ENCODE measurements around the gene TM7SF2.

Gene TM7SF2

DNA sequence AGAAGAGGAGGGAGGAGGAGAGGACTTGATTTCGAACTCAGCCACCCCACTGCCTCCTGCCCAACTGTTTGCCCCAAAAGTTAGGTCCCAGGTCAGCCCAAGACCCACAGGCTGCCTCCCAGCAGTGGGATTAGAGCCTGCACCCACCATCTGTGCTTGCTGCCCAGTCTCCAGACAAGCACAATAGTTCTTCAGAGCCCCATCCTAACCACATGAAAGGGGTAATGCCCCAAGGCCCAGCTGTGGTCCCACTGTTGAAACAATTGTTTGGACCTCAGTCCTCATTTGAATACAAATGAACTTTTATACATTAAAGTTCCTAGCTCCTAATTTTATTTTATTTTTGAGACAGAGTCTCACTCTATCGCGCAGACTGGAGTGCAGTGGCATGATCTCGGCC is 21.0 kb upstream of the TM7SF2 start:
- DNase-seq (ENCODE audit: low read depth), result no peak

DNA sequence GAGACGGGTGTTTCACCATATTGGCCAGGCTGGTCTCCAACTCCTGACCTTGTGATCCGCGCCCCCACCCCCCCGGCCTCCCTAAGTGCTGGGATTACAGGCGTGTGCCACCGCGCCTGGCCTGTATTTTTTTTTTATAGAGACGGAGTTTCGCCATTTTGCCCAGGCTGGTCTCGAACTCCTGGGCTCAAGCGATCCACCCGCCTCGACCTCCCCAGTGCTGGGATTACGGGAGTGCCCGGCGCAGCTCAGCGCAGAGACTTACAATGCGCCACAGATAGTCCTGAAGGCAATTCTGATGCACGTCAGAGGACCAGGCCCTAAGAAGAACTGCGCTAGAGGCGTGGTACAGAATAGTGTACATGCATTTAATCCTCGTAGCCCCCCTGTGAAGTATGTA is 16.2 kb upstream of the TM7SF2 start:
- DNase-seq (ENCODE audit: low read depth), result no peak

DNA sequence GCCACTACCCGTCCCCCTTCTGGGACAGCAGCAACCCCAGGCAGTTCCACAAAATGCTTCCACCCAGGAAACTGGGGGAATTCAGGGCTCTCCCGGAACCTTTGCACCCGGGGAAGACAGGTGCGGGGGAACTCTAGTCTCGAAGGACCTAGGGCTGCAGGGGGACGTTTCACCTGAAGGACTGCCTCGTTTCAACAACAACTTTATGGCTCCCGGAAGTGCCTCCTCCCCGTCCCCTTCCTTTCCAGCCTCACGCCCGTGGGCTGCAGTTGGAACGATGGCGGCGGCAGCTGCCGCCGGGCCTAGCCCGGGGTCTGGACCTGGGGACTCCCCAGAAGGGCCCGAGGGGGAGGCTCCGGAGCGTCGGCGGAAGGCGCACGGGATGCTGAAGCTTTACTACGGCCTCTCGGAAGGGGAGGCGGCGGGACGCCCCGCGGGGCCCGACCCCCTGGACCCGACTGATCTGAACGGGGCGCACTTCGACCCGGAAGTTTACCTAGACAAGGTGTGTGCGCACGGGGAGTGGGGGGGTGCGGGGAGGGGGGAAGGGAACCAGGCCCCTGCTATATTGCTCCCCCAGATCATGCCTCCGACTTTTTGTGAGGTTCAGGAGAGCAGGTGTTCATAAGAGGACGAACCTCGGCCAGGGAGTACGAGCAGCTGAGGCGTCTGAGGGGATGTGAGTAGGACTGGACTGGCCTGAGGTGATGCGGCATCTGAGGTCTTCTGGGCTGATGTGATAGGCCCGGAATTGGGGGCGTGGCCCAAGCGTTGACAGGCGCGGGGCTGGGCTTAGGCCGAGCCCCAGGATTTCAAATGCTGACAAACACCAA is 15.5 kb upstream of the TM7SF2 start, which contains the start of gene VPS51:
VPS51 (plus strand) TSS at position 241 of the 833 bp plus-strand sequence; CDS start at position 278, 37 bp downstream.
- DNase-seq (ENCODE audit: low read depth), result peak; percentile 78

DNA sequence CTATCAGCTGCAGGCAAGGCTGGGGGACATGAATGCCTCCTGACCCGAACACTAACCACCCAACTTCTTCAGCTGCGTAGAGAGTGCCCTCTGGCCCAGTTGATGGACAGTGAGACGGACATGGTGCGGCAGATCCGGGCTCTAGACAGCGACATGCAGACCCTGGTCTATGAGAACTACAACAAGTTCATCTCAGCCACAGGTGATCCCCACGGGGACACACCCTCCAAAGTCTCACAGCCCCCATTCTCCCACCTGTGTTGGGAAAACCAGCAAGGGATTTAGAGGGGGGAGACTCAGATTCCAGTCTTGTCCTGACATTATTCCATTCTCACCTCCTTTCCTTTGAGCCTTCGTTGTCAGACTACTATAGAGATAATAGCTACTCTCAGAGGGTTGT is 14.7 kb upstream of the TM7SF2 start:
- no peak for DNase-seq (ENCODE audit: low read depth)

DNA sequence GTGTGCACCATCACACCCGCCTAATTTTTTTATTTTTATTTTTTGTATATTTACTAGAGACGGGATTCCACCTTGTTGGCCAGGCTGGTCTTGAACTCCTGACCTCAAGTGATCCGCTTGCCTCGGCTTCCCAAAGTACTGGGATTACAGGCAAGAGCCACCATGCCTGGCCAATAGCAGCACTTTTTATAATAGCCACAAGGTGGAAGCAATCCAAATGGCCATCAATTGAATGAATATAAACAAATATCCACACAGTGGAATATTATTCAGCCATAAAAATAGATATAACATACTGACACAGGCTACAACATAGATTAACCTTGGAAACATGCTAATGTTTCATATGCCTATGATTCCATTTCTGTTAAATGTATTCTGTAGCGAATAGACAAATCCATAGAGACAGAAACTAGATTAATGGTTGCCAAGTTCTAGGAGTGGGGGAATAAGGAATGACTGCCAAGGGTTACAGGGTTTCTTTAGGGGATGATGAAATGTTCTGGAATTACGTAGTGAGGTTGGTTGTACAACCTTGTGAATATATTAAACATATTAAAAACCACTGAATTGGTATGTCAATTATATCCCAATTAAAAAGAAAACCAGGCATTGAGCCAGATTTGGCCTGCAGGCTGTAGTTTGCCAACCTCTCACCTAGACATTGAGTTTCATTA is 10.9 kb upstream of the TM7SF2 start:
- DNase-seq (ENCODE audit: low read depth), result no peak

DNA sequence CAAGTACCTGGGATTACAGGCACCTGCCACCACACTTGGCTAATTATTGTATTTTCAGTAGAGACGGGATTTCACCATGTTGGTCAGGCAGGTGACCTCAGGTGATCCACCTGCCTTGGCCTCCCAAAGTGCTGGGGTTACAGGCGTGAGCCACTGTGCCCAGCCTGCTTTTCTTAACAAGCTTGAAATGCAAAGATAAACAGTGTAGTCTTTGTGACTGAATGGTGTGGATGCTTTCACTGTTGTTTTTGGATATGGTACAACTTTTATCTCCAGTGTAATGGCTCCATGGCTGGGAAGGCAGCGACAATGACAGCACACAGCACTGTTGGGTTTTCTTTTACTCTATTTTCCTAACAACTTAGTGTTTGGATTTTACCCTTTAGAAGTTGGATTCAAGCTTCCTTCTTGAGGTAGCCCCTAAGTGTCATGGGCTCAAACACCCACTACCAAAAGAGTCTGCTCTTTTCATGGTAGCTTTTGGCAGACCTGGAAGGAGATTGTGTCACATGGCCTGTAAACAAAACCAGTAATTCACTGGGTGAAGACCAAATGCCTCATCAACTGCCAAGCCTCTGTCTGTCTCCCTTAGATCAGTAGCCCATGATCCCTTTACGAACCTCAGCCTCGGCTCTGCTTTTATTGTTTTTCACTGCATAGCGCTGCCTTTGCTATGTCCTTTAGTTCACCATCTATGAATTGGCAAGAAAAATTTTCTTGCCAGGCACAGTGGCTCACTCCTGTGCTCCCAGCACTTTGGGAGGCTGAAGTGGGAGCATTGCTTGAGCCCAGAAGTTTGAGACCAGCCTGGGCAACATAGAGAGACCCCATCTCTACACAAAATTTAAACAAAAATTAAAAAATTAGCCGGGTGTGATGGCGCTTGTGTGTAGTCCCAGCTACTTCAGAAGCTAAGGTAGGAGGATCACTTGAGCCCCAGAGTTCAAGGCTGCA is 9.3 kb upstream of the TM7SF2 start:
- no peak for DNase-seq (ENCODE audit: low read depth)

DNA sequence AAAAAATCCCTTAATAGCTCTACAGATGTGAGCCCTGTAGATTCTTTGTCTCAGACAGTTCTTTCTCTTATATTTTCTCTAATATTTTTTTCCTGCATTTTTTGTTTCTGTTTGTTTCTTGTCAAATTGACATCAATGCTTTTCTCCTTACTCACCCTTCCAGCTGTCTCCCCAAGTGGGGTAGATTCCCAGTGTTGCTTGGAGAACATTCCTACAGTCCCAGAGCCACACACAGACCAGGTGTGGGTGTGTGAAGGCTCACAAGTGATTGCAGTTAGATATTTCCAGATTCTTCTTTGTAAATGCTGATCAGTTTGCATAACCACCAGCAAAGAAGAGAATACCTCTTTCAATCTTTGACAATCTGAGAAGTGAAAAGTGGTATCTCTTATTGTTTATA is 8.2 kb upstream of the TM7SF2 start:
- no peak for DNase-seq (ENCODE audit: low read depth)

DNA sequence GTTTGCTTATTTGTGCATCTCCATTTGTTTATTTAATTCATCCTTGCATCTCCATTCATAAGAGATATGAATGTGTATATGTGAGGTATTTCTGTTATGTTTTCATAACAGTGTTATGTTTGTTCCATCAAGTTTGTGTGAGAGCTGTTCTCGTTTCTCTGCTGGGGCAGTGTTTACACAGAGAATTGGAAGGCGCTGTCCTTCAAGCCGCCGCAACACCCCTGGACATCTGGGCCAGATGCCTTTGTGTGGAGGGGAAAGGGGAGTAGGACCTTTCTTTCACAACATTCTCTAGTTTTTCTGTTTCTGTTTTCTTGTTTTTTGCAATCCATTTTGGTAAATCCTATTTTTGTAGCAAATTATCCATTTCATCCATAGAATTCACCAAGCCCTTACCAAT is 7.0 kb upstream of the TM7SF2 start:
- DNase-seq (ENCODE audit: low read depth), result no peak

DNA sequence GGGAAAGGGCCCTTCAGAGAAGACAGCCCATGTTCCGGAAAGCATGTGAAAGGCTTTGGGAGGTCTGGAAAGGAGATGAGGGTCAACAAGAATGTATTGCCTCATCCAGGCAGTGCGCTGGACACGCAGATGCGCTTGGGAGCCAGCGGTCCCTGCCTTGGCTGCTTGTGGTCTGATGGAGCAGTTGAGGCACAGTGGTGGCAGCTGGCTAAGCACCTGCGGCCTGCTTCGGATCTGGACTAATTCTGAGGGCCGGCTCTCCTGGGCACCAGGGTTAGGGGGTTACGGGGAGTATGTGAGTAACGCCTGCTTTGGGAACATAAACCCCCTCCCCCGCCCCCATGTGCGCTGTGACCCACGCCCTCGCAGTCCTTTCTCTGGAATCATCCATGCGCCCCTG is 4.6 kb upstream of the TM7SF2 start:
- DNase-seq (ENCODE audit: low read depth), result no peak

DNA sequence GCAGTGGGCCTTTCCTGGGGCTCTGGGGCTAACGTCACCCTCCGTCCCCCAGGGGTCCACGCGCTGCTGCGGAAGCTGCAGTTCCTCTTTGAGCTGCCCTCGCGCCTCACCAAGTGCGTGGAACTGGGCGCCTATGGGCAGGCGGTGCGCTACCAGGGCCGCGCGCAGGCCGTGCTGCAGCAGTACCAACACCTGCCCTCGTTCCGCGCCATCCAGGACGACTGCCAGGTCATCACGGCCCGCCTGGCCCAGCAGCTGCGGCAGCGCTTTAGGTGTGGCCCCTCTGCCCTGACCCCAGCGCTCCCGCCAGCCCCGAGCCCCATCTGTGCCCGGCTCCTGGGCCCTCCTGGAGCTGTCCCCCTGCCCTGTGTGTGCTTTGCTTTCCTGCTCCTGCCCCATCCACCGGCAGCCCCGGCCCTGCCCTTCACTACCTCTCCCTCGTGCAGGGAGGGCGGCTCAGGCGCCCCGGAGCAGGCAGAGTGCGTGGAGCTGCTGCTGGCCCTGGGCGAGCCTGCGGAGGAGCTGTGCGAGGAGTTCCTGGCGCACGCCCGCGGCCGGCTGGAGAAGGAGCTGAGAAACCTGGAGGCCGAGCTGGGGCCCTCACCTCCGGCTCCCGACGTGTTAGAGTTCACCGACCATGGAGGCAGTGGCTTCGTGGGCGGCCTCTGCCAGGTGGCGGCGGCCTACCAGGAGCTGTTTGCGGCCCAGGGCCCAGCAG is 3.8 kb upstream of the TM7SF2 start:
- DNase-seq (ENCODE audit: low read depth), result no peak

DNA sequence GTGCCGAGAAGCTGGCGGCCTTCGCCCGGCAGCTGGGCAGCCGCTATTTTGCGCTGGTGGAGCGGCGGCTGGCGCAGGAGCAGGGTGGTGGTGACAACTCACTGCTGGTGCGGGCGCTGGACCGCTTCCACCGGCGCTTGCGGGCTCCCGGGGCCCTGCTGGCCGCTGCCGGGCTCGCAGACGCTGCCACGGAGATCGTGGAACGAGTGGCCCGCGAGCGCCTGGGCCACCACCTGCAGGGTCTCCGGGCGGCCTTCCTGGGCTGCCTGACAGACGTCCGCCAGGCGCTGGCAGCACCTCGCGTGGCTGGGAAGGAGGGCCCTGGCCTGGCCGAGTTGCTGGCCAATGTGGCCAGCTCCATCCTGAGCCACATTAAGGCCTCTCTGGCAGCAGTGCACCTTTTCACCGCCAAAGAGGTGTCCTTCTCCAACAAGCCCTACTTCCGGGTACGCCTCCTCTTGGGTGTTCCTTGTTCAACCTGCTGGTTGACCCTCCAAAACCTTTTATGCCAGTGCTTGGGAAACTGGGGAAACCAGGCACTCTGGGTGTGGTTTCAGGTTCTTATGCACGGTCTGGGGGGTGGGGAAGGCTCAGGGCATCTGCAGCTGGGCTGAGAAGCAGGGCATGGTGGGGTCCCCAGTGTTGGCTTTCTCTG is 3.1 kb upstream of the TM7SF2 start:
- no peak for DNase-seq (ENCODE audit: low read depth)

DNA sequence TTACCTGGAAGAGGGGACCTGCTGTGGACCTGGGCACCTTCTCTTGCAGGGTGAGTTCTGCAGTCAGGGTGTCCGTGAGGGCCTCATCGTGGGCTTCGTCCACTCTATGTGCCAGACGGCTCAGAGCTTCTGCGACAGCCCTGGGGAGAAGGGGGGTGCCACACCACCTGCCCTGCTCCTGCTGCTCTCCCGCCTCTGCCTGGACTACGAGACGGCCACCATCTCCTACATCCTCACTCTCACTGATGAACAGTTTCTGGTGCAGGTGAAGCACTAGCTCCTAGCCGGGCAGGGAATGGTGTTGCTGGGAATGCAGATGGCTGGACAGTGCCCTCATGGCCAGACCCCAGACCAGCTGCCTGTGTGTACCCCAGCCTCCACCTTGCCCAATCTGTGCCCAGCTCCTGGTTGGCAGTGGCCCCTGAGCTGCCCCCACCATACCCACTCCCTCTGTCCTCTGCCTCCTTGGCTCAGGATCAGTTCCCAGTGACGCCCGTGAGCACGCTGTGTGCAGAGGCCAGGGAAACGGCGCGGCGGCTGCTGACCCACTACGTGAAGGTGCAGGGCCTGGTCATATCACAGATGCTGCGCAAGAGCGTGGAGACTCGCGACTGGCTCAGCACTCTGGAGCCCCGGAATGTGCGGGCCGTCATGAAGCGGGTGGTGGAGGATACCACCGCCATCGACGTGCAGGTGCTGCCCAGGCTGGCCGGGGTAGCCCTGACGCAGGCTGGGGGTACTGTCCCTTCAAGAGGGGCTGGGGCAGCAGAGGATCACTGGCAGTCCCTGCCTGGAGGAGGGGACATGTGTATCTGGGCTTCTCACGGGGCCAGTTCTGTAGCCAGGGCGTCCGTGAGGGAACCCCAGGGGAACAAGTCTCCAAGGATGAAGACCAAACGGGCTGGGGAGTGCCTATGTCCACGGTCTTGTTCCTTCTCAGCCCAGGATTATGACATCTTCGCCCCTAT is 2.2 kb upstream of the TM7SF2 start:
- no peak for DNase-seq (ENCODE audit: low read depth)

DNA sequence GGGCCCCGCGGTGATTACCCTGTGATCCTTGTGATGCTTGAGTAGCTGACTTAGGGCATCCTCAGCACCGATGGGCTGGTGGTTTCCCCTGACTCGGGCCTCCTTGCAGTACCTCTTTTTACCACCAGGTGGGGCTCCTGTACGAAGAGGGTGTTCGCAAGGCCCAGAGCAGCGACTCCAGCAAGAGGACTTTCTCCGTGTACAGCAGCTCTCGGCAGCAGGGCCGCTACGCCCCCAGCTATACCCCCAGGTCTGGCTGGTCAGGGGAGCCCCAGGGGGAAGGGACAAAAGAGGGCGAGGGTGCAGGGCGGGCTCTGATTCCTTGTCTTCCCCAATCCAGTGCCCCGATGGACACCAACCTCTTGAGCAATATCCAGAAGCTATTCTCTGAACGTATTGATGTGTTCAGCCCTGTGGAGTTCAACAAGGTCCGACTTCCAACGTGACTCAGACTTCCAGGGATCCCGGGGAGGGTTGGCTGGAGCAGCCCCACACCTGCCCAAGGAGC is 1.3 kb upstream of the TM7SF2 start:
- DNase-seq (ENCODE audit: low read depth), result peak; percentile 54

DNA sequence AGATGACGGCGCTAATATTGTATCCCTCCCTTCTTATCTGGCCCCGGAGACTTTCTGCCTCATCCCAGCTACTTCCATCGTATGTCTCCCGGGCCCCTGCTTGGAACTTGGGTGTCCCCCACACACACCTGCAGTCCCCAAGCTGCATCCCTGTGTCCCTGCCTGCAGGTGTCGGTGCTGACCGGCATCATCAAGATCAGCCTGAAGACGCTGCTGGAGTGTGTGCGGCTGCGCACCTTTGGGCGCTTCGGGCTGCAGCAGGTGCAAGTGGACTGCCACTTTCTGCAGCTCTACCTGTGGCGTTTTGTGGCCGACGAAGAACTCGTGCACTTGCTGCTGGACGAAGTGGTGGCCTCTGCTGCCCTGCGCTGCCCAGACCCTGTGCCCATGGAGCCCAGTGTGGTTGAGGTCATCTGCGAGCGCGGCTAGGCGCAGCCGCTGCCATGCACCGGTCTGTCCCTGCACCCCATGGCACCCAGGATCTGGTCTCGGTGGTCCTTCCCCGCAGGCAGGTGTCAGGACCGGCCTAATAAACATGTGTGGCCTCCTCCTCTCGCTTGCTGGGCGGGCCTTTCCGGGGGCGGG is 421 bp upstream of the TM7SF2 start:
- no peak for DNase-seq (ENCODE audit: low read depth)

DNA sequence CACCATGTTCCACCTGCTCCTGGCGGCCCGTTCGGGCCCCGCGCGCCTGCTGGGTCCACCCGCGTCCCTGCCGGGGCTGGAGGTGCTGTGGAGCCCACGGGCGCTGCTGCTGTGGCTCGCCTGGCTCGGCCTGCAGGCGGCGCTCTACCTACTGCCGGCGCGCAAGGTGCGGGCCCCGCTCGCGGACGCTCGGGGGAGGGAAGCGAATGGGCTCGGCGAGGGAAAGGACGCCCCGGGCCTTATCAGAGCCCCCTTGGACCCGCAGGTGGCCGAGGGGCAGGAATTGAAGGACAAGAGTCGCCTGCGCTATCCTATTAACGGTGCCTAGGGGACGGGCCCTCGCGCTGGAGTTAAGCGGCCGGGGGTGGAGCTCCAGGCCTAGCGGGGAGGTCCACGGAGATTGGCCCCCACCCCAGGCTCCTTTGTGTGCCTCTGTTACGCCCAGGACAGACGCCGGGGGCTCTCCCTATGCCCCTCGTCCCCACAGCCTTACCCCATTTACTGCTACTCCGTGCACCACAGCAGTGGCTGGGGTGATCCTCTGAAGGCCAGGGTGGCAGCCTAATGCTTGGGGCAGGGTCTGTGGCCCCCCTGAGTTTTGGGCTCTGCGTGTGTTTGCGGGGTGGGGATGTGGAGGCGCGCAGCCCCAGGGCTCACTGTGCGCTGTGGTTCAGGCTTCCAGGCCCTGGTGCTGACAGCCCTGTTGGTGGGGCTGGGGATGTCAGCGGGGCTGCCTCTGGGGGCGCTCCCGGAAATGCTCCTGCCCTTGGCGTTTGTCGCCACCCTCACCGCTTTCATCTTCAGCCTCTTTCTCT is 1.1 kb downstream of the TM7SF2 start:
- no peak for DNase-seq (ENCODE audit: low read depth)

DNA sequence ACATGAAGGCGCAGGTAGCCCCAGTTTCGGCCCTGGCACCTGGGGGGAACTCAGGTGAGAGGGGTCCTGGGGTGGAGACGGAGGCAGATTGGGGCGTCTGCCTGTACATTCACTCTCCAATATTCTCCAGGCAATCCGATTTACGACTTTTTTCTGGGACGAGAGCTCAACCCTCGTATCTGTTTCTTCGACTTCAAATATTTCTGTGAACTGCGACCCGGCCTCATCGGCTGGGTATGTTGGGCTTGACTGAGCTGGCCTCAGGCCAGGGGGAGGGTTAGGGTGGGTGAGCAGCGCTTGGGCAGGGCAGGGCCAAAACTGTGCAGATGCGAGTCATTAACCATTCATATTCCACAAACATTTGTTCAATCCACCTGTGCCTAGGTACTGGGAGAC is 1.7 kb downstream of the TM7SF2 start:
- no peak for DNase-seq (ENCODE audit: low read depth)

DNA sequence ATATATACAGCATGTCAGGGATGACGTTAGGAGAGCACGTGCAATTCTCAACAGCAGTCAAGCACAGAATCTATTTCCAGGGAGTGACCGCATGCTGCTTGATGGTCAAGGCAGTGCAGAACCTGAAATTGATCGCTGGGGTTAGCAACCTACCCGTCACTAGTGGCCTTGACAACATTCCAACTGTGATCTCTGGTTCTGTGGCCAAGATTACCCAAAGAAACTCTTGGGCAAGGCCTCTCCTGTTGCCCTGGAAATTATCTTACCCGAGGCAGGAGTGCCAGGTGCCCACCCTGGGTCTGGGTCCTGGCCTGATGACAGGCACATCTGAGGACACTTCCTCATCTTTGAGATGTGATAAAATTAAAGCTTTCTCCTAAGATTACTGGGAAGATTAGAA is 2.2 kb downstream of the TM7SF2 start:
- no peak for DNase-seq (ENCODE audit: low read depth)

DNA sequence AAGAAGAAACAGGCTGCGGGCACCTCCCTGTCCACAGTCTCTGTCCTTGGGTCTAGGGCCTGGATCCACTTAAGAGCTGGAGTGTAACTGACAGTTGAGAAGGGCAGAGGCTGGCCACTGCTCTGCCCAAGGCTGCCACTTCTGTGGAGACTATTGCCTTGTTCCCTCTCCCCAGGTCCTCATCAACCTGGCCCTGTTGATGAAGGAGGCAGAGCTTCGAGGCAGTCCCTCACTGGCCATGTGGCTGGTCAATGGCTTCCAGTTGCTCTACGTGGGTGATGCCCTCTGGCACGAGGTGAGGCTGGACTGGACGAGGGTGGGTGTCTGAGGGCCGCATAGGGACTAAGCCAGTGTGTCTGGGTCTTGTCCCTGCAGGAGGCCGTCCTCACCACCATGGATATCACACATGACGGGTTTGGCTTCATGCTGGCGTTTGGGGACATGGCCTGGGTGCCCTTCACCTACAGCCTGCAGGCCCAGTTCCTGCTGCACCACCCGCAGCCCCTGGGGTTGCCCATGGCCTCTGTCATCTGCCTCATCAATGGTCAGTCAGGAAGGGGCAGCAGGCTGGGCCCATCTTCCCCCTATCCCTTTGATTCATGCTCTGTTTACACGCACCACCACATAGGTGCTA is 3.0 kb downstream of the TM7SF2 start:
- DNase-seq (ENCODE audit: low read depth), result no peak
